ENCODE measurements around the gene PARVB. TPM values are rescaled to one million over a fixed set of nuclear protein-coding genes. Genes with fewer than 3 reads are reported as not detected.
A peak's percentile ranks its signal among the peaks of the same experiment; 100 is the strongest.

PARVB gene
- total and polyA plus RNA-seq, 4 experiments from 2014 or later: 3.4 to 17.0 (median 9.8) TPM

- Histone ChIP-seq H3K27me3 (ENCODE audit: insufficient read depth, low read length) (no peaks in the 10 kb centered on the region), H3K27ac (ENCODE audit: low read depth, low read length) (peak overlapping the region; percentile 69), H3K4me1 (ENCODE audit: insufficient read depth, low read length) (peaks cover 42% of the 10 kb centered on the region), H3K4me3 (ENCODE audit: low read length in 2 of 2) (no peak overlapping the region), H3K9me3 (ENCODE audit: control insufficient read depth in 1 of 2, low read length in 2 of 2) (no peaks in the 10 kb centered on the region), H3K36me3 (ENCODE audit: insufficient read depth, low read length) (no peaks in the 10 kb centered on the region)
- Mint-ChIP-seq H3K4me1 (peaks cover 17 to 64% (median 40%) of the 10 kb centered on the region in 4 donors), H3K27ac (peak overlapping the region; percentile 92 to 99 (median 95)), H3K36me3 (no peaks in the 10 kb centered on the region), H3K9me3 (no peaks in the 10 kb centered on the region), H3K4me3 (peak overlapping the region; percentile 53 to 90 (median 84)), H3K27me3 (no peaks in the 10 kb centered on the region)
- intact Hi-C loops (cut with micrococcal nuclease): no loop called here
- ChIA-PET POLR2A (ENCODE audit: partially characterized antibody) (interaction anchor here (0.7 to 2.1 kb wide), 6 partner anchors 11 to 155 kb away, joined by 3 to 6 read pairs (median 4); partner anchors contain the start of gene PARVG), CTCF (ENCODE audit: partially characterized antibody) (interaction anchor here (1.0 kb wide), 1 partner anchor 33 kb away, joined by 5 read pairs; no protein-coding TSS in a partner anchor)
- DNase-seq: no peak
Observed at GRCh38 chr22:44026066-44026629, 2.0 kb downstream of the PARVB start.

DNA sequence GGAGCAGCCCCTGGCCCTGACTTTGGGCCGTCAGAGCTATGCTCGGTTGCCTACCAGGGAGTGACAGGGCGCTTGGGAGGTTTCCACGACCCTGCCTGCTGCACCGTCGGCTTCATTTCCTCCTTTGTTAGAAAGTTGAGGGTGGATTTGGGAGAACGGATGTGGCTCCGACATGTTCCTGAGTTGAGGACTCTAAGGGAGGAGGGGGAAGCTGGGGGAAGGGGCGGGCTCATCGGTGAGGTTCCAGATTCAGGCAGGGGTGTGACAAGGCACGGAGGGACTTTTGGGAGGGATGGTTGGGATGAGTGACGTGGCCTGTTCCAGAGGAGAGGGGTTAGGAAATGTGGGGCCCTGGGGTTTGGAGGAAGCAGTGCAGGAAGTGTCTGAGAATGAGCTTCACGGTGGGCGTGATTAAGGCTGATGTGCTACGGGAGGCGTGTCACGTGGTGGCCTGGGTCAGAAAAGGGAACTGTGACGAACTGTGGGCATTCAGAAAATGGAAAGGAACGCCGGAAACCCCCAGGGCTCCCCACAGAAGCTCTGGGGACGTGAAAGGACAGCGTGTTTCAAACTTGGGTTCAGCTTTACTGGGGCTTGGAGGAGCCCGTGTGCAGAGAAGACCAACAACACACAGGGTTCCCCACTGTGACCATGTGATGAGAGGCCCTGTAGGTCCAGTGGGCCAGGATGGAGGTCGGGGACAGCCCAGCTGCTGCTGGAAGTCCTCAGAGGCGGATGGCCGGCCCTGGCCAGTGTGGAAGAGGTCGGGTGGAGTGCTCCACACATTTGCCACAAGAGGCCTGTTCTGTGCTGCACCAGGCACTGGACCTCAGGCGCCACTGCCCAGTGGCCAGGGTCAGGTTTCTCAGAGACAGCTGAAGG lies 2.8 kb downstream of the PARVB start:
- ChIA-PET CTCF (ENCODE audit: partially characterized antibody) (interaction anchor here (1.0 kb wide), 2 partner anchors 34 to 55 kb away, joined by 3 to 5 read pairs; no protein-coding TSS in a partner anchor), POLR2A (ENCODE audit: partially characterized antibody) (interaction anchor here (0.7 to 2.1 kb wide), 7 partner anchors 11 to 638 kb away, joined by 3 to 6 read pairs (median 3); partner anchors contain the start of gene PARVG)
- H3K4me3 ChIP-seq (ENCODE audit: low read length in 2 of 2): peak overlapping the region in 1 of 2 donors; percentile 49
- peak overlapping the region; percentile 92 to 99 (median 95) for H3K27ac Mint-ChIP-seq
- H3K36me3 ChIP-seq (ENCODE audit: insufficient read depth, low read length): no peaks in the 10 kb centered on the region
- peak overlapping the region; percentile 74 to 90 (median 83) for H3K4me3 Mint-ChIP-seq
- peaks cover 23 to 64% (median 47%) of the 10 kb centered on the region in 4 donors for H3K4me1 Mint-ChIP-seq
- H3K9me3 Mint-ChIP-seq: no peaks in the 10 kb centered on the region
- H3K36me3 Mint-ChIP-seq: no peaks in the 10 kb centered on the region
- H3K4me1 ChIP-seq (ENCODE audit: insufficient read depth, low read length): peaks cover 49% of the 10 kb centered on the region
- peak; percentile 45 to 86 (median 60) for DNase-seq
- intact Hi-C loops (cut with micrococcal nuclease): no loop called here
- H3K27ac ChIP-seq (ENCODE audit: low read depth, low read length): peak overlapping the region; percentile 69
- no peaks in the 10 kb centered on the region for H3K27me3 ChIP-seq (ENCODE audit: insufficient read depth, low read length)
- no peaks in the 10 kb centered on the region for H3K27me3 Mint-ChIP-seq
- H3K9me3 ChIP-seq (ENCODE audit: control insufficient read depth in 1 of 2, low read length in 2 of 2): no peaks in the 10 kb centered on the region

DNA sequence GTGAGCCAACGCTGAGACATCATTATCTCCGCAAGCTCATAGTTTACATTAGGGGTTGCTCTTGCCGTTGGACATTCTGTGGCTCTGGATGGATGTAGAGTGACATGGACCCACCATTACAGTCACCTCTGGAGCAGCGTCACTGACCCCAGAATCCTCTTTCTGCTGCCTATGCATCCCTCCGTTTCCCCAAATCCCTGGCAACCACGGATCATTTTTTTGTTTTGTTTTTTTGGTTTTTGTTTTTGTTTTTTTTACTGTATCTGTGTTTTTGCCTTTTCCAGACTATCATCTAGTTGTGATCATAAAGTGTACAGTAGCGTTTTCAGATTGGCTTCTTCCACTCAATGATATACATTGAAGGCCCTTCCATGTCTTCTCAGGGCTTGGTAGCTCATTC lies 4.0 kb downstream of the PARVB start:
- no peaks in the 10 kb centered on the region for H3K27me3 ChIP-seq (ENCODE audit: insufficient read depth, low read length)
- no peak overlapping the region for H3K27ac ChIP-seq (ENCODE audit: low read depth, low read length)
- CTCF ChIA-PET (ENCODE audit: partially characterized antibody): no interaction called here
- no peaks in the 10 kb centered on the region for H3K9me3 ChIP-seq (ENCODE audit: control insufficient read depth in 1 of 2, low read length in 2 of 2)
- POLR2A ChIA-PET (ENCODE audit: partially characterized antibody): no interaction called here
- peaks cover 23 to 66% (median 51%) of the 10 kb centered on the region in 4 donors for H3K4me1 Mint-ChIP-seq
- peak overlapping the region in 6 of 7 donors; percentile 23 to 93 (median 80) for H3K27ac Mint-ChIP-seq
- no peaks in the 10 kb centered on the region for H3K36me3 Mint-ChIP-seq
- DNase-seq: no peak
- H3K4me3 ChIP-seq (ENCODE audit: low read length in 2 of 2): no peak overlapping the region
- H3K27me3 Mint-ChIP-seq: no peaks in the 10 kb centered on the region
- peak overlapping the region in 1 of 8 donors; percentile 52 for H3K4me3 Mint-ChIP-seq
- H3K36me3 ChIP-seq (ENCODE audit: insufficient read depth, low read length): no peaks in the 10 kb centered on the region
- peaks cover 55% of the 10 kb centered on the region for H3K4me1 ChIP-seq (ENCODE audit: insufficient read depth, low read length)
- no peaks in the 10 kb centered on the region for H3K9me3 Mint-ChIP-seq
- intact Hi-C loops (cut with micrococcal nuclease): no loop called here

GRCh38 chr22:44029069-44029468 lies 5.0 kb downstream of the PARVB start:
- Mint-ChIP-seq H3K36me3 (no peaks in the 10 kb centered on the region), H3K4me1 (peaks cover 19 to 61% (median 49%) of the 10 kb centered on the region in 4 donors), H3K9me3 (no peaks in the 10 kb centered on the region), H3K27ac (peak overlapping the region in 3 of 7 donors; percentile 0 to 92 (median 12)), H3K4me3 (no peak overlapping the region), H3K27me3 (no peaks in the 10 kb centered on the region)
- Histone ChIP-seq H3K4me1 (ENCODE audit: insufficient read depth, low read length) (peaks cover 55% of the 10 kb centered on the region), H3K27ac (ENCODE audit: low read depth, low read length) (no peak overlapping the region), H3K9me3 (ENCODE audit: control insufficient read depth in 1 of 2, low read length in 2 of 2) (no peaks in the 10 kb centered on the region), H3K36me3 (ENCODE audit: insufficient read depth, low read length) (no peaks in the 10 kb centered on the region), H3K27me3 (ENCODE audit: insufficient read depth, low read length) (no peaks in the 10 kb centered on the region), H3K4me3 (ENCODE audit: low read length in 2 of 2) (no peak overlapping the region)
- DNase-seq: no peak
- POLR2A ChIA-PET (ENCODE audit: partially characterized antibody): no interaction called here
- CTCF ChIA-PET (ENCODE audit: partially characterized antibody): no interaction called here
- intact Hi-C loops (cut with micrococcal nuclease): no loop called here

DNA sequence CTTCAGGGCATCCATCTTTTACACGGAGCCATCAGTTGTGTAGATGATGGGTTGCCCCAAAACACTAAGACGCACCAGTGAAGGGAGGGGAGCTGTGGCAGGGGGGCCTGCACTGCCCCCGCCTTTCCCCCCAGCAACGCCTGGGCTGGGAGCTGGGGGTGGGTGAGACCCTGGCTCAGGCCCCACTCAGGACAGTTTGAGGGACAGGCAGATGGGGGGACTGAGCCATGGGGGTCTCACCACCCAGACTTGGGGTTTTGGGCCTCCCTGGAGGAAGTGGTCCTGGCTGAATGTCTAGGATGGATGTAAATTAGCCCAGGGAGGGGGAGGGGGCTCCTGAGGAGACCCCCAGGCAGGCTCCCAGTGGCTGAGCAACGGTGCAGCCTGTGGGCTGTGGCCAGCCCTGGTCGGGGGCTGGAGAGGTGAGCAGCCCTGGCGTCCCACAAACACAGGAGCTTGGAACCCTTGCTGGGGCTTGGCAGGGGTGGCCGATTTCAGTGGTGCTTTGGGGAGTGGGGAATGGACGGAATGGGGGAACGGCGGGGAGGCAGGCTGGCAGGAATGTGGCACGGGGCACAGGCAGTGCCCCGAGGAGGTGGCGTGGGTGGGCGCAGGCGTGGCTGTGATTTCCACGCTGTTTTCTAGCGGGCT lies 6.1 kb downstream of the PARVB start:
- ChIA-PET POLR2A (ENCODE audit: partially characterized antibody) (no interaction called here), CTCF (ENCODE audit: partially characterized antibody) (interaction anchor here (0.7 kb wide), 1 partner anchor 37 kb away, joined by 3 read pairs; no protein-coding TSS in a partner anchor)
- Mint-ChIP-seq H3K4me1 (peaks cover 17 to 55% (median 46%) of the 10 kb centered on the region in 4 donors), H3K27me3 (no peaks in the 10 kb centered on the region), H3K4me3 (no peak overlapping the region), H3K9me3 (no peaks in the 10 kb centered on the region), H3K27ac (peak overlapping the region in 3 of 7 donors; percentile 90 to 95 (median 92)), H3K36me3 (no peaks in the 10 kb centered on the region)
- no peak for DNase-seq
- Histone ChIP-seq H3K4me3 (ENCODE audit: low read length in 2 of 2) (no peak overlapping the region), H3K27me3 (ENCODE audit: insufficient read depth, low read length) (no peaks in the 10 kb centered on the region), H3K4me1 (ENCODE audit: insufficient read depth, low read length) (peaks cover 50% of the 10 kb centered on the region), H3K9me3 (ENCODE audit: control insufficient read depth in 1 of 2, low read length in 2 of 2) (no peaks in the 10 kb centered on the region), H3K27ac (ENCODE audit: low read depth, low read length) (peak overlapping the region; percentile 44), H3K36me3 (ENCODE audit: insufficient read depth, low read length) (no peaks in the 10 kb centered on the region)
- intact Hi-C loops (cut with micrococcal nuclease): no loop called here

- Histone ChIP-seq H3K27me3 (ENCODE audit: insufficient read depth, low read length) (no peaks in the 10 kb centered on the region), H3K4me3 (ENCODE audit: low read length in 2 of 2) (no peak overlapping the region), H3K36me3 (ENCODE audit: insufficient read depth, low read length) (no peaks in the 10 kb centered on the region), H3K9me3 (ENCODE audit: control insufficient read depth in 1 of 2, low read length in 2 of 2) (no peaks in the 10 kb centered on the region), H3K27ac (ENCODE audit: low read depth, low read length) (peak overlapping the region; percentile 44), H3K4me1 (ENCODE audit: insufficient read depth, low read length) (peaks cover 45% of the 10 kb centered on the region)
- POLR2A ChIA-PET (ENCODE audit: partially characterized antibody): no interaction called here
- Mint-ChIP-seq H3K27me3 (no peaks in the 10 kb centered on the region), H3K4me3 (peak overlapping the region in 4 of 8 donors; percentile 80 to 89 (median 81)), H3K4me1 (peaks cover 13 to 50% (median 40%) of the 10 kb centered on the region in 4 donors), H3K9me3 (no peaks in the 10 kb centered on the region), H3K27ac (peak overlapping the region; percentile 18 to 95 (median 90)), H3K36me3 (no peaks in the 10 kb centered on the region)
- no peak for DNase-seq
- CTCF ChIA-PET (ENCODE audit: partially characterized antibody): interaction anchor here (1.3 kb wide), 1 partner anchor 48 kb away, joined by 6 read pairs; no protein-coding TSS in a partner anchor
- intact Hi-C loops (cut with micrococcal nuclease): no loop called here
Observed at GRCh38 chr22:44030702-44031082, 6.6 kb downstream of the PARVB start.

Data from CD4-positive, alpha-beta memory T cell (primary cell).